HG03280 (cell line): ENCODE measurements around the gene FBLN1.

Experiments
- ATAC-seq: cut with Tn5 transposase; IDR thresholded peaks from one replicate; pipeline ENCODE4 v1.9.1; 2021; ENCODE audit warnings: mild to moderate bottlenecking, moderate library complexity; ENCODE audit not compliant: unreplicated experiment

Gene FBLN1

DNA sequence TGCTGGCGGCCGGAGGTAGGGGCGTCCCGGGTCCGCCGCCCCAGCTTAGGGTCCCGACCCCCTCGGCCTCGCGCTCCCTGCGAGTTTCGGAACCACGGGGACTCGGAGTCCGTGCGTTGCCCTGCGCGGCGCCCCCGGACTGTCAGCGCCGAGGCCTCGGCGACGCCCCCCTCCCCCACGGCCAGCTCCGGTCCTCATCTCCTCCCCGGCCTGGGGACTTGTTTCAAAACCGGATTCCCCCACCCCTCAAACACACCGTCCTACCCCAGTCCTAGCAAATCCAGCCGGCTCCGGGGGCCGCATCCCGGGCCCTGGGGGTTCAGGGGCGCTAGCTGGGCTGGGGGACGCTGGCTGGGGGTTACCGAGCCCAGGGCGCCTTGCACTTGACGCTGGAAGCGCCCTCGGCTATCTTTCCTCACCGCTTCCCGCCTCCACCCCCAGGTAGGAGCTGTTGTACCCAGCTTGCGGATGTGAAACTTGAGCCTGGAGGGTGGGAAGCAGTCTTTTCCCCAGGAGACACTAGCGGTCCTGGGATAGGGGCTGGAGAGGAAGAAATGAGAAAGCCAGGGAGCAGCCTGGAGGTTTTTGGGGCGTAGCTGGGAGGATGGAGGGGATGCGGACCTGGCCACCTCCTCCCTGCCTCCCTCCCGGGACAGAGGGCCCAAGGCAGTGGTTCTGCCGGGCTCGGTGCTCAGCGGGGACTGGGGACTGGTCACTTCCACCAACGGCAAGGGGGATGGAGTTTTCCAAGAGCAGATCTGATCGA lies 550 bp downstream of the FBLN1 start:
- no peak for ATAC-seq

DNA sequence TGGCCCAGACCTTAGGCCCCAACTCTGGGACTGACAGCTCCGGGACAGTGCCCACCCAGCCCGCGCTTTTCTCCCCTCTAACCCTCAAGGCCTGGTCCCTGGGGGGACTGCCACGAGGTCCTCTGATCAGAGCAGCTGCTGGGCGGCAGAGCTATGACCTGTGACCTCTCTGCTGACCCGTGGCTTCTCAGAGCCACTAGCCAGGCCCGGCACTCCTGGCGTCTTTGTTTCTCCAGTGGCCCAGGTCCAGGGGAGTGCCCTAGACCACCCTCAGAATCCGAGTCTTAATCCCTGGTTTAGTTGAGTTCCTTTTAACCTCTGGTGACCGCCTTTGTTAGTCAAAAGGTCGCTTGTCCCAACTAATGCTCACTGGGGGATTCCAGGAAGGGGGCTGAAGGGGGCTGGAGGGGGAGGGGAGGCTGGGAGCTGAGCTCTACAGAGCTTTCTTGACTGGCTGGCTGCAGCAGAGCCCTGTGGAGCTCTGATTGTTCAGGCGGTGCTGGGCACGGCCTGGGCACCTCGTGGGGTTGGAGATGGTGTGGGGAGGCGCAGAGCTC lies 1.2 kb downstream of the FBLN1 start:
- ATAC-seq = no peak

DNA sequence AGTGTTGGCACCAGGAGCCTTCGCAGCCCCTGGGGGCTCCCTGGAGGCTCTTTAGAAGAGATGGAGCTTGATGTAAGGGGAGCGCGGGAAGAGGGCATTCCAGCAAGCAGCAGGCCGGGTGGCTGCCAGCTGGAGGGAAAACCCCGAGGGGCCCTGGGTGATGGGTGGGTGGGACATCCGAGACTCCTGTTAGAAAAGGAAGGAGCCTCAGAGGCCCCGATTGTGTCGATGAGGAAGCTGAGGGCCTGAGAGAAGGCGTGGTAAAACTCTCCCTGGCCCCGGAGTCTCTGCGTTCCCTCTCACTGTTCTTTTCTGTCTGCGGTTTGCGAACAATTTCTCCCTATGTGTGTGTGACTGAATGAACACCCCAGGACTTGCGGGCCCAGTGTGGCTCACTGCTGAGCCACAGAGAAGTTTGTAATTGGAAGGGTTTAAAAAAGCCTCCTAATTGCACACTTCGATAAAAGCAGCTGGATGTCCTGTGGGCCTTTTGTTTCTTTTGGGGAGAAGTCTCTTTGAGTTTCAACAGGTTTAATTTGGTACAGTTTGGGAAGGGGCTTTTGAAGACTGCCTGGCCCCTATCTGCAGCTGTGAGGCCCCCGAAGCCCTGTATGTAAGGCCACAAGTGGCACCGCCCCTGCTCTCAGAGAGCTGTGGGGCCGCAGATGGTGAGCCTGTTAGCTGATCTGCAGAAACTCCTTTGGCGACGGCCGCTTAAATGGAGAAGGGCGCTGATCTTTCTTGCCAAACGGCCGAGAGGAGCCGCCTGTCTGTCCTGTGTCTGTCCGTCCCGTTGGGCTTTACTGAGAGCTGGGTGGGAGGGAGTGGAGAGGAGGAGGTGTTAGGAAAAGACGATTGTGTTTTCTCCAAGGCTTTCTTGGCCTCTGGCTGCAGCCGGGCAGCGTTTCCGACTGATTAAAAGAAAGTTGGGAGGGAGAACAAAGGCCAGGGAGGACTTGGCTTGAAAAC lies 2.0 kb downstream of the FBLN1 start:
- ATAC-seq = no peak

GRCh38 chr22:45505991-45506747 lies 3.5 kb downstream of the FBLN1 start:
- ATAC-seq = no peak

GRCh38 chr22:45506816-45507360 lies 4.2 kb downstream of the FBLN1 start:
- no peak for ATAC-seq

GRCh38 chr22:45507798-45508197 lies 5.1 kb downstream of the FBLN1 start:
- ATAC-seq = no peak

GRCh38 chr22:45508814-45509213 lies 6.1 kb downstream of the FBLN1 start:
- no peak for ATAC-seq

GRCh38 chr22:45510376-45511232 lies 7.9 kb downstream of the FBLN1 start:
- no peak for ATAC-seq

DNA sequence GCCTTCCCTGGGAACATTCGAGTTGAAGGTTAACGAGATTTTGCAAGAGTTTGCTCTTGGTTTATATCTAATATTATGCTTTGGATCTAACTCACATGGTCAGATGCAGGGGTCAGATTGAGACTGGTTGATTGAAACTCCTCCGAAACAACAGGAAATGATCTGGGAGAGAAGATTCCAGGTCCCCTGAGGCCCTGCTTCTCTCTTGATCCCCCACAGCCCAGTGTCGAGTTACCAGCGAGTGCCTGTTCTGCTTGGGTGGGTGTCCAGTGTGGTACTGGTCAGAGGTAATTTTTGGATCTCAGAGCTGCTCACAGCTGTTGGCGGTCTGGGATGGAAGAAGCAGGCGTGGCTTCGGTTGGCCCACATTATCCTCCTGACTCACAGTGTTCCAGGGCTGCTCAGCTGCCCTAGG lies 9.2 kb downstream of the FBLN1 start:
- no peak for ATAC-seq

- ATAC-seq = no peak
Measured at GRCh38 chr22:45512363-45512762, 9.7 kb downstream of the FBLN1 start.

DNA sequence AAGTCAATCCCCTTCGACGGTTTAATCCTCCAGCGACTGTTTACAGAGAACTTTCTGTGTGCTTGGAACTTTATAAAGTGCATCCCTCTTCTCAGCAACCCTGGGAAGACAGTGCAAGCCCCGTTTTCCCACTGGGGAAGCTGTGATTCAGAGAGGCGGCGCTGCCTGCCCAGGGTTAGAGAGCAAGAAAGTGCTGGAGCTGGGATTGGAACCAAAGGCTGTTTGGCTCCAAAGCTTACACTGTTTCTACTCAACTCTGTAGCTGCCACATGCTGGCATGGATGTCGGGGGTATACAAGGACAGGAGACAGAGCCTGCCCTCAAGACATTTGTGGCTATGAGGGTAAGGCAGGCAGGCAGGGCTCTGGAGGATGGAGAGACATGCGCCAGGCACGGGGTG lies 13.0 kb downstream of the FBLN1 start:
- no peak for ATAC-seq

GRCh38 chr22:45516163-45516562 lies 13.5 kb downstream of the FBLN1 start:
- no peak for ATAC-seq

- no peak for ATAC-seq
Measured at GRCh38 chr22:45516923-45517675, 14.4 kb downstream of the FBLN1 start.

- no peak for ATAC-seq
Measured at GRCh38 chr22:45518136-45518535, 15.5 kb downstream of the FBLN1 start.

GRCh38 chr22:45518580-45518991 lies 15.9 kb downstream of the FBLN1 start:
- no peak for ATAC-seq

DNA sequence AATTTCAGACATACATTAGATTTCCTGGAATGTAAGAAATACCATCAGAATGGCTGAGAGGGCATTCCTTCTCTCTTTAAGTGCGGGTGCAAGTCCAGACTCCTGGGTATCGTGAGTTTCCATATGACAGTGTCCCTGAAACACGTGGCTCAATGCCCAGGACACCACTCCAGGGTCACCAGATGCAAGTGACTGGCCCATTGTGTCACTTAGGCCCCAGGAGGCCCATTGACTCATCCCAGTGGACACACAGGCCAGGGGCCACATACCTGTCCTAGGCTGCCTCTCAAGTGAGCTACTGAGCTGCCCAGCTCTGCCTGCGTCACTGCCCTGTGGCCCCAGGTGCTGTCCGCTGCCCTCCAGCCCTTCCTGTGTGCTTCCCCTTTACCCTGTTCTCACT lies 18.5 kb downstream of the FBLN1 start:
- no peak for ATAC-seq

- ATAC-seq = no peak
Measured at GRCh38 chr22:45522462-45522861, 19.8 kb downstream of the FBLN1 start.

DNA sequence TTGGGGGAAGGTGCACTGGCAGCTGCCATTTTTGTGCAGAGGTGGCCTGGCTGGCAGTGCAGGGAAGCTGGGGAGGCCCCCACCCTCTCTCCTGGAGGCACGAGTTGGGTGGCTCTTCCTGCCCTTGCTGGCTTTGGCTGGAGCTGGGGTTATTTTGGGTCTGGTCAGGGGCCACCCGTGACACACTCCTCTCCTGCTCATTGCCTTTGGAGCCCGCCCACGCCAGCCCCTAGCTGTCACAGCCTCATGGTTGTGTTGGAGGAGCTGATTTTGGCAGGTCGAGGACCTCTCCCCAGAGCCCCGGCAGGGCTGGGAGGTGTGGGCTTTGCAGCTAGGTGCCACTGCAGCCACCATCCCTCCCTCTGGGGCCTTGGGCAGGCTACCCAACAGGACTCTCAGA lies 21.5 kb downstream of the FBLN1 start:
- ATAC-seq = no peak

DNA sequence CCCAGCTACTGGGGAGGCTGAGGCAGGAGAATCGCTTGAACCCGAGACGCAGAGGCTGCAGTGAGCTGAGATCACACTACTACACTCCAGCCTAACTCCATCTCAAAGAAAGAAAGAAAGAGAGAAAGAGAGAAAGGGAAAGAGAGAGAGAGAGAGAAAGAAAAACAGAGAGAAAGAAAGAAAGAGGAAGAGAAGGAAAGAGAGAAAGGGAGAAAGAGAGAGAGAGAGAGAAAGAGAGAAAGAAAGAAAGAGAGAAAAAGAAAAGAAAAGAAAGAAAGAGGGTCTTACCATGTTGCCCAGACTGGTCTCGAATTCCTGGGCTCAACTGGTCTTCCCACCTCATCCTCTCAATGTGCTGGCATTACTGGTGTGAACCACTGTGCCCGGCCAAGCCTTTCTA lies 22.3 kb downstream of the FBLN1 start:
- ATAC-seq = no peak
